ENCODE results near the gene MACO1. TPM values are rescaled to one million over a fixed set of nuclear protein-coding genes. Genes with fewer than 3 reads are reported as not detected.

MACO1 gene
- total RNA-seq, 4 donors from 2014 or later, result 38.8 to 74.6 (median 44.8) TPM

GRCh38 chr1:25531082-25531461 is 100.4 kb downstream of the MACO1 start:
- H3K27me3 ChIP-seq, result no peaks in the 10 kb centered on the region
- in situ Hi-C loops (cut with MboI; ENCODE audit: low sequenced_read_pairs in 4 of 4) (no loop called here), intact Hi-C loops (cut with DNase I; ENCODE audit: low total_unique reads) (no loop called here)
- ATAC-seq (peak in 1 of 2 donors; percentile 23), DNase-seq (peak in 1 of 2 donors; percentile 28)
- peaks cover 0 to 8% of the 10 kb centered on the region in 2 donors for H3K4me1 ChIP-seq
- no peak overlapping the region for H3K27ac ChIP-seq
- TF ChIP-seq POLR2A (IDR thresholded peaks at IDR 0.05) (no peak), CTCF (IDR thresholded peaks at IDR 0.05 in 4 of 5, conservative IDR thresholded peaks at IDR 0.05 in 1 of 5) (no peak)
- no peaks in the 10 kb centered on the region for H3K36me3 ChIP-seq
- no peak overlapping the region for H3K4me3 ChIP-seq
- no peaks in the 10 kb centered on the region for H3K9me3 ChIP-seq

- in situ Hi-C loops (cut with MboI; ENCODE audit: low sequenced_read_pairs in 4 of 4) (no loop called here), intact Hi-C loops (cut with DNase I; ENCODE audit: low total_unique reads) (no loop called here)
- Histone ChIP-seq H3K4me1 (peaks cover 0 to 4% of the 10 kb centered on the region in 2 donors), H3K36me3 (no peaks in the 10 kb centered on the region), H3K9me3 (no peaks in the 10 kb centered on the region), H3K4me3 (no peak overlapping the region), H3K27ac (no peak overlapping the region), H3K27me3 (no peaks in the 10 kb centered on the region)
- TF ChIP-seq POLR2A (IDR thresholded peaks at IDR 0.05), result no peak
- TF ChIP-seq CTCF (IDR thresholded peaks at IDR 0.05 in 4 of 5, conservative IDR thresholded peaks at IDR 0.05 in 1 of 5), result no peak
- DNase-seq, result no peak
- ATAC-seq, result no peak
These were observed 102.3 kb downstream of the MACO1 start for GRCh38 chr1:25532970-25533369.

GRCh38 chr1:25533775-25534409 is 103.2 kb downstream of the MACO1 start:
- DNase-seq (no peak), ATAC-seq (no peak)
- in situ Hi-C loops (cut with MboI; ENCODE audit: low sequenced_read_pairs in 4 of 4), result no loop called here
- TF ChIP-seq POLR2A (IDR thresholded peaks at IDR 0.05), result no peak
- TF ChIP-seq CTCF (IDR thresholded peaks at IDR 0.05 in 4 of 5, conservative IDR thresholded peaks at IDR 0.05 in 1 of 5), result no peak
- no peak overlapping the region for H3K4me3 ChIP-seq
- no peaks in the 10 kb centered on the region for H3K27me3 ChIP-seq
- H3K9me3 ChIP-seq, result no peaks in the 10 kb centered on the region
- no peaks in the 10 kb centered on the region for H3K36me3 ChIP-seq
- H3K4me1 ChIP-seq, result peaks cover 0 to 4% of the 10 kb centered on the region in 2 donors
- intact Hi-C loops (cut with DNase I; ENCODE audit: low total_unique reads), result no loop called here
- no peak overlapping the region for H3K27ac ChIP-seq

- TF ChIP-seq POLR2A (IDR thresholded peaks at IDR 0.05) (no peak), CTCF (IDR thresholded peaks at IDR 0.05 in 4 of 5, conservative IDR thresholded peaks at IDR 0.05 in 1 of 5) (no peak)
- Histone ChIP-seq H3K4me3 (no peak overlapping the region), H3K9me3 (no peaks in the 10 kb centered on the region), H3K4me1 (peaks cover 0 to 4% of the 10 kb centered on the region in 2 donors), H3K36me3 (no peaks in the 10 kb centered on the region), H3K27ac (no peak overlapping the region), H3K27me3 (no peaks in the 10 kb centered on the region)
- intact Hi-C loops (cut with DNase I; ENCODE audit: low total_unique reads), result no loop called here
- ATAC-seq (no peak), DNase-seq (no peak)
- in situ Hi-C loops (cut with MboI; ENCODE audit: low sequenced_read_pairs in 4 of 4), result no loop called here
These were observed 103.7 kb downstream of the MACO1 start for GRCh38 chr1:25534410-25534788.

GRCh38 chr1:25536124-25536523 is 105.4 kb downstream of the MACO1 start:
- Histone ChIP-seq H3K27me3 (no peaks in the 10 kb centered on the region), H3K27ac (no peak overlapping the region), H3K4me1 (peaks cover 0 to 4% of the 10 kb centered on the region in 2 donors), H3K4me3 (no peak overlapping the region), H3K36me3 (no peaks in the 10 kb centered on the region), H3K9me3 (no peaks in the 10 kb centered on the region)
- intact Hi-C loops (cut with DNase I; ENCODE audit: low total_unique reads) (no loop called here), in situ Hi-C loops (cut with MboI; ENCODE audit: low sequenced_read_pairs in 4 of 4) (no loop called here)
- TF ChIP-seq POLR2A (IDR thresholded peaks at IDR 0.05), result no peak
- TF ChIP-seq CTCF (IDR thresholded peaks at IDR 0.05 in 4 of 5, conservative IDR thresholded peaks at IDR 0.05 in 1 of 5), result no peak
- ATAC-seq (no peak), DNase-seq (no peak)

Measured in gastrocnemius medialis (tissue), 4 donors.